ENCODE measurements around the gene SLC27A2.

GRCh38 chr15:50166216-50166615 is 15.8 kb upstream of the SLC27A2 start:
- TF ChIP-seq FOXP2 (optimal IDR thresholded peaks at IDR 0.05; ENCODE audit: borderline replicate concordance, extremely low read depth, extremely low read length, insufficient read depth) (no peak), REST (IDR thresholded peaks at IDR 0.05; ENCODE audit: insufficient read depth in 1 of 2, low read depth in 2 of 2, low read length in 2 of 2) (no peak), POLR2AphosphoS5 (IDR thresholded peaks at IDR 0.05; ENCODE audit: low read depth, low read length) (no peak), SIN3A (IDR thresholded peaks at IDR 0.05; ENCODE audit: borderline replicate concordance, insufficient read depth, low read length) (no peak)
